ENCODE data around the gene FEM1C. TPM values are rescaled to one million over a fixed set of nuclear protein-coding genes. Genes with fewer than 3 reads are reported as not detected.

The FEM1C gene
- total and polyA plus RNA-seq, 9 of the 15 experiments (the other 6 are each of a cell fraction or from before 2014, with no cell fraction given), result 1.4 to 9.3 (median 4.3) TPM

DNA sequence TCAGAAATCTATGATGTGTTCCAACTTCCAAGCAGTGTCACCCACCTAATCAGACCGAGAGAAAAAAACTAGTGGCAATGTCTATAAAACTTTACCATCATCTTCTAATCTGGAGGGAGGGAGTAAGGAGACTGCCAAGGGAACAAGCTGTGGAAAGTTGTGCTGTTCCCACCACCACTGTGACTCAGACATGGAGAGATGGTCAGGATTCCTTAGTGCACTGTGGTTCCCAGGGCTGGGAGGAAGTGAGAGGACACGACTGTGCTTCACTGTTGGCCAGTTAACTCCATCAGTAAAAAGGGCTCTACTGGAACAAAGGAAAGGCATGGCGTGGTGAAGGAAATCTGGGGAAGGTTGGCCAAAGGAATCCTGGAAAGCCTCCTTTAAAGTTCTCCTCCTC is 38.9 kb upstream of the FEM1C start:
- Histone ChIP-seq H3K9ac (ENCODE audit: insufficient read depth in 1 of 2, low read depth in 2 of 2, low read length in 2 of 2) (no peak overlapping the region), H3K27me3 (ENCODE audit: control insufficient read depth in 2 of 2, insufficient read depth in 2 of 2, low read length in 2 of 2) (no peaks in the 10 kb centered on the region), H3K4me1 (replicated peaks in 1 of 2; ENCODE audit: control insufficient read depth in 2 of 2, insufficient read depth in 2 of 2, low read length in 2 of 2) (no peaks in the 10 kb centered on the region), H3K36me3 (ENCODE audit: control insufficient read depth, insufficient read depth, low read length) (no peaks in the 10 kb centered on the region), H3K27ac (ENCODE audit: extremely low read depth, low read depth, low read length) (no peak overlapping the region), H4K20me1 (replicated peaks; ENCODE audit: control insufficient read depth, insufficient read depth, low read length) (no peaks in the 10 kb centered on the region), H3K9me3 (replicated peaks; ENCODE audit: control insufficient read depth, insufficient read depth, low read depth, low read length) (no peaks in the 10 kb centered on the region), H3K4me2 (ENCODE audit: insufficient read depth, low read length) (no peak overlapping the region), H2AFZ (ENCODE audit: low read depth, low read length) (no peak overlapping the region), H3K9me1 (ENCODE audit: control insufficient read depth, insufficient read depth, low read length) (no peaks in the 10 kb centered on the region), H3K4me3 (no peak overlapping the region), H3K79me2 (ENCODE audit: control insufficient read depth, insufficient read depth, low read length) (no peaks in the 10 kb centered on the region)
- ATAC-seq (no peak), FAIRE-seq (no peak), DNase-seq (ENCODE audit: extremely low read depth in 1 of 4, low spot score in 3 of 4) (no peak)
- intact Hi-C loops (cut with micrococcal nuclease) (loop anchor here (10.0 kb wide), 1 partner anchor 1969 kb away; no protein-coding TSS in a partner anchor), in situ Hi-C loops (cut with MboI) (loop anchor here (25.0 kb wide), 1 partner anchor 1896 kb away; no protein-coding TSS in a partner anchor)
- TF ChIP-seq XRCC4 (IDR thresholded peaks at IDR 0.05; ENCODE audit: extremely low read depth, insufficient read depth, insufficient read length) (no peak), CBFA2T2 (conservative IDR thresholded peaks at IDR 0.05) (no peak), RBM15 (IDR thresholded peaks at IDR 0.05; ENCODE audit: insufficient read depth, low read length) (no peak), SRSF1 (IDR thresholded peaks at IDR 0.05; ENCODE audit: low read depth, low read length) (no peak), ETV1 (tag; conservative IDR thresholded peaks at IDR 0.05; ENCODE audit: low read depth) (no peak)
- TF ChIP-seq, protein P1, sequence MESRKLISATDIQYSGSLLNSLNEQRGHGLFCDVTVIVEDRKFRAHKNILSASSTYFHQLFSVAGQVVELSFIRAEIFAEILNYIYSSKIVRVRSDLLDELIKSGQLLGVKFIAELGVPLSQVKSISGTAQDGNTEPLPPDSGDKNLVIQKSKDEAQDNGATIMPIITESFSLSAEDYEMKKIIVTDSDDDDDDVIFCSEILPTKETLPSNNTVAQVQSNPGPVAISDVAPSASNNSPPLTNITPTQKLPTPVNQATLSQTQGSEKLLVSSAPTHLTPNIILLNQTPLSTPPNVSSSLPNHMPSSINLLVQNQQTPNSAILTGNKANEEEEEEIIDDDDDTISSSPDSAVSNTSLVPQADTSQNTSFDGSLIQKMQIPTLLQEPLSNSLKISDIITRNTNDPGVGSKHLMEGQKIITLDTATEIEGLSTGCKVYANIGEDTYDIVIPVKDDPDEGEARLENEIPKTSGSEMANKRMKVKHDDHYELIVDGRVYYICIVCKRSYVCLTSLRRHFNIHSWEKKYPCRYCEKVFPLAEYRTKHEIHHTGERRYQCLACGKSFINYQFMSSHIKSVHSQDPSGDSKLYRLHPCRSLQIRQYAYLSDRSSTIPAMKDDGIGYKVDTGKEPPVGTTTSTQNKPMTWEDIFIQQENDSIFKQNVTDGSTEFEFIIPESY (CRISPR knock-in tag; IDR thresholded peaks at IDR 0.05), result no peak
- ChIA-PET POLR2A (no interaction called here), CTCF (ENCODE audit: low intra/inter-chr PET ratio) (interaction anchor here (0.6 kb wide), 1 partner anchor 274 kb away, joined by 3 read pairs; no protein-coding TSS in a partner anchor)
- WGBS (ENCODE audit: insufficient coverage, low coverage, missing lambda C conversion rate), result 37% methylated on average over 3 of the region's 3 CpGs
- no TSS peak for BruUV-seq (replicated peaks)
